Measurements from ENCODE around the gene LDHAL6B.

The LDHAL6B gene

DNA sequence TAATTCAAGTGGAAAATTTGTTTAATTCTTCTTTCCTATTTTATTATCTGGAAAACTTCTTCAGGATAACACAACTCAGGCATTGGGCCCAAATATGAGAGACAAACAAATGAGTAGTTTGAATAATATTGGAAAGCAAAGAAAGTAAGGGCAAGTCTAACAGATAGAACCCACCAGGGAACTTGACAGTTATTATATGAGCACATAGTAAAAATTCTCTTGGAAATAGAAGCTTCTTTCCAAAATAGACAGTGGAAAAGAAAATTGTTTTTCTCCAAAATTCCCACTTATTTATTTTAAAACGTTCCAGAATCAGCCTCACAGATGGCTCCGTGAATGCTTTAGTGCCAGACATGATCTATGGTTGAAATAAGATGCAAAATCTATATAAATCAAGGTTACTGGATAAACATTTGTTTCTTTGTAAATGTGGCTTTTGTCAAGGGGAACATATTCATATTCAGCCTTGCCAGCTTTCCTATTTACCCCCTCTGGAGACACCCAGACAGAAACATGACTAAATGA, 23.9 kb downstream of the LDHAL6B start:
- no peak for TF ChIP-seq JUND (IDR thresholded peaks at IDR 0.05; ENCODE audit: low read depth)
- DNase-seq (ENCODE audit: low read depth in 1 of 2, low spot score in 1 of 2) = no peak
- in situ Hi-C loops (cut with HindIII; ENCODE audit: low pct_unique_long_range_greater_than_20kb, low sequenced_read_pairs) = no loop called here

DNA sequence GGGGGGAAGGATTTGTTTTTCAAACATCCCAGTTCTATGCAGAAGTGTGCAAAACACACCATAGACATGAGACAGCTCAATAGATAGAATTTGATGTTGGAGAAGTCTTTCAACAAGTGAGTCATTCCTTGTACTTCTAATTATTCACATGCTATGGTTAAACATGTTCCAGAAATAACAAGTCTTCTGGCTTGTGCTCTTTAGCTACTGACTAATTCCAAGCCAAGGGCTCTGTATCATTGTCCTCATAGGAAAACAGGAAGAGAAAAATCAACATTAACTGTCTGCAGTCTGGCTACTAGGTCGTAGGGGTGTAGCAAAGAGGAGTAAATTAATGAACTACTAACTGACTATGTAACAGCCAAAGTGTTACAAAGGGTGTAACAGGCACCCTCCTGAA, 25.8 kb downstream of the LDHAL6B start:
- no peak for DNase-seq (ENCODE audit: low read depth in 1 of 2, low spot score in 1 of 2)
- in situ Hi-C loops (cut with HindIII; ENCODE audit: low pct_unique_long_range_greater_than_20kb, low sequenced_read_pairs) = no loop called here
- TF ChIP-seq JUND (IDR thresholded peaks at IDR 0.05; ENCODE audit: low read depth) = no peak

DNA sequence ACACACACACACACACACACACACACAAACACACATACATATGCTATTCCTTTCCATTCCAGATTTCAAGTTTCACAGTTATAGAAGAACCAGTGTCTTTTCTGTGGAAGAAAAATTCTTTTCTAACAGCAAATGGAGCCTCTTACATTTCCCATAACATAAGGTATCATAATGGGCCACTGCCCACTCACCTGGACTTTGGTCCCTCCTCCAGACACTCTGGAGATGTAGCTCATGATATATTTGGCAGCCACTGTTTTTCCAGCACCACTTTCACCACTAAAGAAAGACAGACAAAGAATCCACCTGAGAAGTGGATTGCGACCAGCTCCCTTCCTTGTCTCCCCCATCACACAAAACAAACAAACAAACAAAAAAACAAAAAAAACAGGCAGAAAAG, 29.8 kb downstream of the LDHAL6B start:
- no peak for TF ChIP-seq JUND (IDR thresholded peaks at IDR 0.05; ENCODE audit: low read depth)
- in situ Hi-C loops (cut with HindIII; ENCODE audit: low pct_unique_long_range_greater_than_20kb, low sequenced_read_pairs) = no loop called here
- DNase-seq (ENCODE audit: low read depth in 1 of 2, low spot score in 1 of 2) = no peak

DNA sequence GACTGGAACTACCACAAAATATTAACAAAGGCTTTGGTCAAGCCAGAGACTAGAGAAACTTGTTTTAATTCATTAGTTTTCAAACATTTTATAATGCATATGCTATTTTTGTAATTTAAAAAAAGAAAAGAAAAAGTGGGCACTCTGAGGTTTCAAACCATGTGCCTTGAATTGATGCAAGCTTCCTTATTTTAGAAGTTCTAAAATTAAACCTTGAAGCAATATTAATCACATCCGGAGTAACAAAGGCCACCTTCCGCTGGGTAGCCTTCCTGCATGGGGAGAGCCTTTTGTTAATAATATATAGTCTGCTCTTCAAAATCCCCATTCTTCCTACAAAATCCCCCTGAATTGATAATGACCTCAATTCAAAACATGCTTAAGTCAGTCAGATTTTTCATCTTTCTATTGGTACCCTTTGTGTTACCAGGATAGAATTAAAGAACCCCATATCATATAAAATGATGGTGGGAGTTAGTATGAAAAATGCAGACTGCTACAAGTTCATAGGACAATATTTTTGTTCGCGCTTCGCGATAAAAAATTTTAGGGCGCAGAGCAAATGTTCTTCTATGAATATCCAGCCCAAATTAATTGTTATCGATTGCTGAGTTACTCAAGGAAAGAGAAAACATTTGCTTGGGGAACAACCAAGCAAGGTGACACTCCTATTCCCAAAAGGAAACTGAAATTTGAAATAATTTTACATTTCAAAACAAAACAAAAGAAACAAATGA, 30.6 kb downstream of the LDHAL6B start:
- in situ Hi-C loops (cut with HindIII; ENCODE audit: low pct_unique_long_range_greater_than_20kb, low sequenced_read_pairs) = no loop called here
- TF ChIP-seq JUND (IDR thresholded peaks at IDR 0.05; ENCODE audit: low read depth) = no peak
- DNase-seq (ENCODE audit: low read depth in 1 of 2, low spot score in 1 of 2) = no peak

DNA sequence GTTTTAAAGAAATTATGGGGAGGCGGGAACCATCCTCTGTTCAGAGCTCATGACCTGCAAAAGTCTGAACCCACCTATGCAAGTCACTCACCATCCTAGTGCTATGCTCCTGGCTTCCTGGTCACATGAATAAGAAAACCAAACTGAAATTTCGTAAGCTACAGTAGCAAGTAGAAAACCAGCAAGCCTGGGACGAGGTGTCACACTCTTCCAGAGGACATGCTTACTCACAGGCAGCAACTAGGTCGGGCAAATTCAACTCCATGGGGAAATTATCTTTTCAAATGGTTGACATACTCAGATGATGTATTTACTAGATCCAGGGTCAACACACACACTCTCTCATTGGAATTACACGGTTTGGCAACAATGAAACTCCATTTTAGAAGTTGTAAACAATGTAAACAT, 31.3 kb downstream of the LDHAL6B start:
- no peak for TF ChIP-seq JUND (IDR thresholded peaks at IDR 0.05; ENCODE audit: low read depth)
- in situ Hi-C loops (cut with HindIII; ENCODE audit: low pct_unique_long_range_greater_than_20kb, low sequenced_read_pairs) = no loop called here
- no peak for DNase-seq (ENCODE audit: low read depth in 1 of 2, low spot score in 1 of 2)

DNA sequence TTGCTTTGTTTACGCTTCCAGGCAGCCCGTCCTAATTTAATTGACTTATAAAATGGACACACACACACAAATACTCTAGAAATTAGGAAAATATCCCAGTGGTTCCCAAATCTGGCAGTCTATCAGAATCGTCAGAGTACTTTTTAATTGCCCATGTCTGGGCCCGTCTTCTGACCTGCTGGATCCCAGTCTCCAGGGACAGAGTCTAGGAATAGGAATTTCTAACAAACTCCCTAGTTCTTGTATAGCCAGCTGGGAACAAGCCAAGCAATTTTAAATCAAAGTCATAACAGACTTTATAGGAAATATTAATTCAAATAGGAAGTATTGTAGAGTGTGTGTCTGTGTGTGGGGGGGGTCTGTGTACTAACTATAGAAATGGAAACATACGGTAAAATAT, 33.4 kb downstream of the LDHAL6B start:
- DNase-seq (ENCODE audit: low read depth in 1 of 2, low spot score in 1 of 2) = no peak
- in situ Hi-C loops (cut with HindIII; ENCODE audit: low pct_unique_long_range_greater_than_20kb, low sequenced_read_pairs) = no loop called here
- TF ChIP-seq JUND (IDR thresholded peaks at IDR 0.05; ENCODE audit: low read depth) = no peak

DNA sequence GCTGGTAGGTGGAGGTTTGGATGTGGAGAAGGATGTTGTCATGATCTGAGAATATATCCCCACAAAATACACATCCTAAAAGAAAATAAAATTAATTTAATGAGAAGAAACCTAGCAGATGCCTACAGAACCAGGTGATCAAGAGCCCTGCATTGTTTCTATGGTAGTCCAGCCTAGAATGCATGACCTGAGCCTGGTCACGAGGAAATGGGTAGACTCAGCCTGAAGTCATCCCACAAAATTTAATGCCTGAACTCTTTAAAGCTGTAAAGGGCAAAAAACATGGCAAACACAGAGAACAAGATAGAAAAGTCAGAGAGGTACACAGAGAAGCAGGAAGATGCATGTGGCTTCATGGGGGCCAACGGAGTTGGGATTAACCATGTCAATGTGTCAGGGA, 36.0 kb downstream of the LDHAL6B start:
- TF ChIP-seq JUND (IDR thresholded peaks at IDR 0.05; ENCODE audit: low read depth) = no peak
- DNase-seq (ENCODE audit: low read depth in 1 of 2, low spot score in 1 of 2) = no peak
- in situ Hi-C loops (cut with HindIII; ENCODE audit: low pct_unique_long_range_greater_than_20kb, low sequenced_read_pairs) = no loop called here

DNA sequence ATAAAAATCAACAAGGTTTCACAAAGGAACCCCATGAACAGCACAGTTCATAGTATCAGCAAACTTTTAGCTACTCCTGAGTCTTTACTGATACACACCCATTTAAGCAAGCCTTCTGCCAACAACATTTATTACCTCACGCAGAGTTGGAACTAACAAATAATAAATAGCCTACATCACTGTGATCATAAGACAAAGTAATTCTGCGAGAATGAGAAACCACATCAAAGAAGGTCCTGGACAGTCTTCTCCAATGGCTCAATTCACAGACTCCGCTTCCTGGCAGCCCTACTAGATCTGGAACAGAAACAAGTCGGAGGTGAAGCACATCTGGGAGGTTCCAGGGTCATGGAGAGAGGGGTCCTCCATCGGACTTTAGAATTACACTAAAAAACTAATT, 37.0 kb downstream of the LDHAL6B start:
- DNase-seq (ENCODE audit: low read depth in 1 of 2, low spot score in 1 of 2) = no peak
- TF ChIP-seq JUND (IDR thresholded peaks at IDR 0.05; ENCODE audit: low read depth) = no peak
- in situ Hi-C loops (cut with HindIII; ENCODE audit: low pct_unique_long_range_greater_than_20kb, low sequenced_read_pairs) = no loop called here

DNA sequence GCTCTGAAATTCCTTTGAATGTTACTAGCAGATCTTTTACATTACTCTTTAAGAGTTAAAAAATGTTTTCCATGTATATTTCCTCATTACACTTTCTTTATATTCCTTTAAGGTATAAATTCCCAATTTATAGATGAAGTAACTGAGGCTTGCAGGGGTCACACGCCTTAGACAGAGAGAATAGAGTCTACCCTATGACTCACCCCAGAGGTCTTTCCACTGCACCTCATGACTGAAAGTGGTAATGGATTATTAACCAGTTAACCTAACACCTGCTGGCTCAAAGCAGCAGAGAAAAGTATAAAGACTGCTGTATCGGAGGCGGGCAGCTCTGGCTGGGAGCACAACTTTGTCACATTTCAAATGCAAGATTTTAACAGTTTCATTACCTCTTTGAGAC, 37.7 kb downstream of the LDHAL6B start:
- no peak for TF ChIP-seq JUND (IDR thresholded peaks at IDR 0.05; ENCODE audit: low read depth)
- no peak for DNase-seq (ENCODE audit: low read depth in 1 of 2, low spot score in 1 of 2)
- in situ Hi-C loops (cut with HindIII; ENCODE audit: low pct_unique_long_range_greater_than_20kb, low sequenced_read_pairs) = no loop called here

DNA sequence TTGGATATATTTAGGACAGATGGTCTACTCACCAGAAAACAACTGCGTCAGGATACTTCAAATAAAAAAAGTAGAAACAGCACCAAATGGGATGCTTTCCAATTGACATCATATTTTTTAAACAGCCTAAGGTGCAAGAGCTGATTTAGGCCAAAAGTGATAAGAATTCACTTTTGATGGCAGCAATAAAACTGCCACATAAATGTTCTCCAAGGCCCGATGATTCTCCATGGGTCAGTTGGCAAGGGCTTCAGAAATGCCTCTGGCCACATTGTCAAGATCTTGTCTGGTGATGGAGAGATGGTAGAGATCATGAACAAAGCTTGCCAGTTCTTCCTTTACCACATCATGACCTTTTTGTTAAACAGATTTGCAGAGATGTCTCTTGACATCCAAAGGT, 38.9 kb downstream of the LDHAL6B start:
- in situ Hi-C loops (cut with HindIII; ENCODE audit: low pct_unique_long_range_greater_than_20kb, low sequenced_read_pairs) = no loop called here
- no peak for TF ChIP-seq JUND (IDR thresholded peaks at IDR 0.05; ENCODE audit: low read depth)
- DNase-seq (ENCODE audit: low read depth in 1 of 2, low spot score in 1 of 2) = no peak

DNA sequence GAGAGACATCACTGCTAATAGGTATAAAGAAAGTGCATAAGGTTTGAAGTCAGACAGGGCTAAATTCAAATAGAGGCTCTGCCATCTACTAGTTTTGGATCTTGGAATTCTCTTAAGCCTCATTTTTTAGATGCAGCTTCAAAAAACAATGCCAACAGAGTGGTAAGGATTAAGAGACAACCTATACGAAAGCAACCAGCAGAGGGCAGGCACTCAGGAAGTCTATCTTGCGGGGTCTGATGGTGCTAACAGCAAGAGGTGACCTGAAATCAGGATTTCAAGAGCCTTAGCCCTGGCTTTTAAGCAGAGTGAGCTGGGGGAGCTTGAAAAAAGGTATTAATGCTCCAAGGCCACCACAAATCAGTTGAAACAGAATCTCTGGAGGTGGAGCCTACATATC, 40.7 kb downstream of the LDHAL6B start:
- no peak for TF ChIP-seq JUND (IDR thresholded peaks at IDR 0.05; ENCODE audit: low read depth)
- peak; percentile 39 to 77 for DNase-seq (ENCODE audit: low read depth in 1 of 2, low spot score in 1 of 2)
- in situ Hi-C loops (cut with HindIII; ENCODE audit: low pct_unique_long_range_greater_than_20kb, low sequenced_read_pairs) = no loop called here

DNA sequence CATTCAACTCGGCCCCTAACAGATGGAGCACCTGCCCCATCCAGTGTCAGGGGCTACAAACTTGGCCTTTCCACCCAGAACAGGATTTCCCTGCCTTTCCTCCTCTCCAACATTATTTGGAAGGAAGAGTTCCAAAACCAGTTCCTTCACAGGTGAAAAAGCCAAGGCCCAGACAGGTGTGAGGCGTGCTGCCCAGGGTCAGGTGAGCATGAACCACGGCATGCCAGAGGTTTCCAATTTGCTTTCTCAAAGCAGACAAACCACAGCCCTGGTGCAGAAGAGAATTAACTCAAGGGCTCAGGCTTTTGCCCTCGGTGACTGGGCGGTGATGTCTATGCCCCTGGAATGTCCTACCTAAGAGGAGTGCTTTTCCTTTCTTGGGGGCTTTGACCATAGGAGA, 43.2 kb downstream of the LDHAL6B start:
- no peak for TF ChIP-seq JUND (IDR thresholded peaks at IDR 0.05; ENCODE audit: low read depth)
- in situ Hi-C loops (cut with HindIII; ENCODE audit: low pct_unique_long_range_greater_than_20kb, low sequenced_read_pairs) = no loop called here
- peak in 1 of 2 experiments; percentile 44 for DNase-seq (ENCODE audit: low read depth in 1 of 2, low spot score in 1 of 2)

DNA sequence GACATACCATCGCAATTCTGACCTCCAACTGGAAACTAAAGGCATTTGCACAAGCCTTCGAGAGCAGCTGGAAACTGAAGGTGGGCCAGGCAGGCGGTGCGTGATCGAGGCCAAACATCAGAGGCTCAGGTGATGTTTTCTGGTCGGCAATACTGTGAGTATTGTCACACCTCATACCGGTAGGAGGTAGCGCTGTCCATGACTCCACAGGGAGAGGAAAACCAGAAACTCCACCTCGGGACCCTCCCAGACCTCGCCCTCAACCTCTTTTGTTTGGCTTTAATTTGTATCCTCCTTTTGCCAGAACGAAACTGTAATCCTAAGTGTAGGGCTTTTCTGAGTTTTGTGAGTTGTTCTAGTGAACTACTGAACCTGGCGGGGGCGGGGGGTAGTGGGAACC, 43.6 kb downstream of the LDHAL6B start:
- in situ Hi-C loops (cut with HindIII; ENCODE audit: low pct_unique_long_range_greater_than_20kb, low sequenced_read_pairs) = no loop called here
- no peak for DNase-seq (ENCODE audit: low read depth in 1 of 2, low spot score in 1 of 2)
- TF ChIP-seq JUND (IDR thresholded peaks at IDR 0.05; ENCODE audit: low read depth) = no peak
